ENCODE data around the gene C2CD2L. TPM values are rescaled to one million over a fixed set of nuclear protein-coding genes. Genes with fewer than 3 reads are reported as not detected.
A peak's percentile ranks its signal among the peaks of the same experiment; 100 is the strongest.

The C2CD2L gene
- total RNA-seq, 2 donors from 2014 or later: 5.4 to 20.8 TPM

DNA sequence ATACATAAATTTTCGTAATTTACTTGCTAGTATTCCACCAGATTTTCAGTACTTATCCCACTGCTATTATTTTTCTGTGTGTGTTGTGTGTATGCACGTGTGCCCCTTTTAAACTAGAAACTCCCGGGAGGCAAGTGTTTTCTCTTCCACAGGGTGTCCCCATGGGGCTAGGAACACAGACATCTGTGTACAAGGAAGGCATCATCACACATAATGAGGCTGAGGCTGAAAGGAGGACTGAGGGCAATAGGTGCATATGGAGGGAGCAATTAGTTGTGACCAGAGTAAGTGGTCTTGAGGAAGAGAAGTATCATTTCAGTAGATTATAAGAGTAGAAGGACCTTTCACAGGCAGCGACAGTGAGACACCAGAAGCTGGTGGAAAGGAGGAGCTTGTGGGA lies 3.4 kb upstream of the C2CD2L start:
- H3K4me1 ChIP-seq: peaks cover 39% of the 10 kb centered on the region
- H3K27ac ChIP-seq: no peak overlapping the region
- ATAC-seq (no peak), DNase-seq (no peak)
- no peak overlapping the region for H3K4me3 ChIP-seq
- TF ChIP-seq, protein P1, sequence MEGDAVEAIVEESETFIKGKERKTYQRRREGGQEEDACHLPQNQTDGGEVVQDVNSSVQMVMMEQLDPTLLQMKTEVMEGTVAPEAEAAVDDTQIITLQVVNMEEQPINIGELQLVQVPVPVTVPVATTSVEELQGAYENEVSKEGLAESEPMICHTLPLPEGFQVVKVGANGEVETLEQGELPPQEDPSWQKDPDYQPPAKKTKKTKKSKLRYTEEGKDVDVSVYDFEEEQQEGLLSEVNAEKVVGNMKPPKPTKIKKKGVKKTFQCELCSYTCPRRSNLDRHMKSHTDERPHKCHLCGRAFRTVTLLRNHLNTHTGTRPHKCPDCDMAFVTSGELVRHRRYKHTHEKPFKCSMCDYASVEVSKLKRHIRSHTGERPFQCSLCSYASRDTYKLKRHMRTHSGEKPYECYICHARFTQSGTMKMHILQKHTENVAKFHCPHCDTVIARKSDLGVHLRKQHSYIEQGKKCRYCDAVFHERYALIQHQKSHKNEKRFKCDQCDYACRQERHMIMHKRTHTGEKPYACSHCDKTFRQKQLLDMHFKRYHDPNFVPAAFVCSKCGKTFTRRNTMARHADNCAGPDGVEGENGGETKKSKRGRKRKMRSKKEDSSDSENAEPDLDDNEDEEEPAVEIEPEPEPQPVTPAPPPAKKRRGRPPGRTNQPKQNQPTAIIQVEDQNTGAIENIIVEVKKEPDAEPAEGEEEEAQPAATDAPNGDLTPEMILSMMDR (IDR thresholded peaks at IDR 0.05): no peak
- no peak for TF ChIP-seq POLR2A (IDR thresholded peaks at IDR 0.05)
- WGBS, 2 donors: 52 to 58% methylated on average over 4 of the region's 4 CpGs
- no peaks in the 10 kb centered on the region for H3K27me3 ChIP-seq
- H3K36me3 ChIP-seq (replicated peaks in 1 of 2; ENCODE audit: insufficient read depth in 1 of 2, low read depth in 2 of 2): no peaks in the 10 kb centered on the region
- H3K9me3 ChIP-seq: no peaks in the 10 kb centered on the region
- intact Hi-C loops (cut with DNase I): no loop called here

DNA sequence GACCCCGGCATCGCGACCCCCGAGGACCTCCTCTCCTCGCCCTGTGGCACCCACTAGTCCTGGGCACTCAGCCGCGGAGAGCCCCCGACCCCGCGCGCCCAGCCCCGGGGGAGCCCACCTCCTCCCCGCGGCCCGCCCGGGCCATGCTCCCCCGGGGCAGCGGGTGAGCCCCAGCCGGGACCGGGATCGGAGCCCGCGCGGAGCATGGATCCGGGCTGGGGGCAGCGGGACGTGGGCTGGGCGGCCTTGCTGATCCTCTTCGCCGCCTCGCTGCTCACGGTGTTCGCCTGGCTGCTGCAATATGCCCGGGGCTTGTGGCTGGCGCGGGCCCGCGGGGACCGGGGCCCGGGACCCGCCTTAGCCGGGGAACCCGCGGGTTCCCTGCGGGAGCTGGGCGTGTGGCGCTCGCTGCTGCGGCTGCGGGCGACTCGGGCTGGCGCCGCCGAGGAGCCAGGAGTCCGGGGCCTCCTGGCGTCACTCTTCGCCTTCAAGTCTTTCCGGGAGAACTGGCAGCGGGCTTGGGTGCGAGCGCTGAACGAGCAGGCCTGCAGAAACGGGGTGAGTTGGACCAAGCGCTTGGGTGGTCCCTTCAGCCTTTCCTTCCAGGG lies 498 bp downstream of the C2CD2L start:
- Histone ChIP-seq H3K27ac (peak overlapping the region; percentile 49 to 78 (median 74)), H3K9me3 (no peaks in the 10 kb centered on the region), H3K4me1 (peaks cover 35% of the 10 kb centered on the region), H3K27me3 (no peaks in the 10 kb centered on the region), H3K36me3 (replicated peaks in 1 of 2; ENCODE audit: insufficient read depth in 1 of 2, low read depth in 2 of 2) (peaks cover 0 to 8% of the 10 kb centered on the region in 2 donors), H3K4me3 (peak overlapping the region; percentile 84 to 97)
- 1% methylated on average over 60 of the region's 65 CpGs; no CpG with 5 or more reads in 1 of the 2 donors for WGBS, 2 donors
- no peak for DNase-seq
- TF ChIP-seq, protein P1 (IDR thresholded peaks at IDR 0.05): no peak
- no peak for TF ChIP-seq POLR2A (IDR thresholded peaks at IDR 0.05)
- peak; percentile 36 for ATAC-seq
- intact Hi-C loops (cut with DNase I): no loop called here

DNA sequence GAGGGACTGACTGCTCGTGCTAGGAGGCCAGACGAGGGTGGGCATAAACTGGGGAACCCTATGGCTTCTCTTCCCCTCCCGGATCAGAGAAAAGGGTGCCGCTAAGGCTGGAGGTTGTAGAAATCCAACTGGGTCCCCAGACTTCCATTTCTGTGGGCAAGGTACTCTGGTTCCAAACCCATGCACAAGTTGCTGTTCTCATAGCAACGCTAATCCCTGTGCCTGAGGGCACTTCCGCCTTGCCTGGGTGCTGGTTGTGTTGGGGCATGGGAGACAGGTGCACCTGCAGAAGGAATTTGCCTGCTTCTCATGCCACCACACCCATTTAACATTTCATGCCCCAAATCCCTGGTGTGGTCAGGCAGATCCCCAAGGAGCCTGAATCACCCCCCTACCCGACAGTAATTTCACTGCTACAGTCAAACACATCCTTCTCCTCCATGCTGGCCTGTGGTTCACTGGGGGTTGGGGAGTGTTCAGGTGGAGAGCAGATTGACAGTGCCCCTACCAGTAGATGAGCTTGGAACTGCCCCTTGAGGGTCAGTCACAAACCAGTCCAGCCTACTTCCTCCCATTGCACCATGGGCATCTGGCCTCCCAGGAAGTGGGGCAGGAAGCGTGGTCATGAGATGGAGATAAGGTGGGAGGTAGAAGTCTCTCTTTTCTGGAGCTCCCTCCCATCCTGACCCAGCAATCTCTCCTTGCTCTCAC lies 1.2 kb downstream of the C2CD2L start:
- TF ChIP-seq, protein P1 (IDR thresholded peaks at IDR 0.05): no peak
- TF ChIP-seq POLR2A (IDR thresholded peaks at IDR 0.05): no peak
- H3K27ac ChIP-seq: peak overlapping the region; percentile 49 to 78 (median 74)
- 16 to 47% methylated on average over 4 to 8 of the region's 8 CpGs for WGBS, 2 donors
- peak; percentile 55 for ATAC-seq
- peak; percentile 46 to 67 (median 52) for DNase-seq
- no peaks in the 10 kb centered on the region for H3K9me3 ChIP-seq
- H3K36me3 ChIP-seq (replicated peaks in 1 of 2; ENCODE audit: insufficient read depth in 1 of 2, low read depth in 2 of 2): peaks cover 0 to 8% of the 10 kb centered on the region in 2 donors
- H3K27me3 ChIP-seq: no peaks in the 10 kb centered on the region
- peak overlapping the region; percentile 84 to 97 for H3K4me3 ChIP-seq
- intact Hi-C loops (cut with DNase I): no loop called here
- H3K4me1 ChIP-seq: peaks cover 29% of the 10 kb centered on the region

DNA sequence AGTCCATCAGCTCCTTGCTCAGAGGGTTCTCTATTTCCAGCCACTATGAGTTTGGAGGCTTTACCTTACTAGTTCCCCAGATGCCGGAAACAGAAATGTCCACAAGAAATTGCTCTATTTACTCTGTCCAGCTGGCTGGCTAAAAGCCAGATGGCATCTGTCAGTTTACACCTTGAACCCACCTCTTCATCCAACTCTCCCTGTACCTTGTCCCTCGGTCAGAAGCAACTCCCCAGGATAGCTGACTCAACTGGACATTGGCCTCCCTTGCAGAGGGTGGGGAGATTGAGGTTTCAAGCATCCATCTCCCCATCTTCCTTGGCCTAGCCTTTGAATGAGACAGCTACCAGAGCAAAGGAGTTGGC lies 1.7 kb downstream of the C2CD2L start:
- H3K4me1 ChIP-seq: peaks cover 27% of the 10 kb centered on the region
- DNase-seq (peak in 2 of 4 donors; percentile 28 to 34), ATAC-seq (no peak)
- no peak overlapping the region for H3K4me3 ChIP-seq
- WGBS, 2 donors: 24 to 45% methylated on average over 2 of the region's 2 CpGs
- peaks cover 0 to 8% of the 10 kb centered on the region in 2 donors for H3K36me3 ChIP-seq (replicated peaks in 1 of 2; ENCODE audit: insufficient read depth in 1 of 2, low read depth in 2 of 2)
- no peaks in the 10 kb centered on the region for H3K27me3 ChIP-seq
- no peak overlapping the region for H3K27ac ChIP-seq
- intact Hi-C loops (cut with DNase I): no loop called here
- no peak for TF ChIP-seq POLR2A (IDR thresholded peaks at IDR 0.05)
- TF ChIP-seq, protein P1 (IDR thresholded peaks at IDR 0.05): no peak
- H3K9me3 ChIP-seq: no peaks in the 10 kb centered on the region
